CD4-positive, alpha-beta T cell treated with Interleukin-12 subunit alpha and Interleukin-12 subunit beta, for 1 hour (primary cell): ENCODE results near the gene SERINC2.
A peak's percentile ranks its signal among the peaks of the same experiment; 100 is the strongest.
"Not testable (repeated sequence)": the region's sequence is repeated elsewhere in the genome, so short reads cannot be mapped to it uniquely, and the experiment has no call there.

Experiments
- DNase-seq: peaks from one replicate; pipeline ENCODE4 v3.0.0-alpha.2; 2020

Gene SERINC2

GRCh38 chr1:31386576-31387243 lies 26.3 kb upstream of the SERINC2 start:
- DNase-seq, result not testable (repeated sequence)

GRCh38 chr1:31387612-31388011 lies 25.4 kb upstream of the SERINC2 start:
- no peak for DNase-seq

GRCh38 chr1:31389616-31390015 lies 23.4 kb upstream of the SERINC2 start:
- no peak for DNase-seq

GRCh38 chr1:31390071-31390470 lies 22.9 kb upstream of the SERINC2 start:
- DNase-seq, result no peak

GRCh38 chr1:31393463-31393862 lies 19.6 kb upstream of the SERINC2 start:
- DNase-seq, result no peak

GRCh38 chr1:31394584-31395193 lies 18.3 kb upstream of the SERINC2 start:
- DNase-seq, result peak; percentile 72

GRCh38 chr1:31396633-31397351 lies 16.2 kb upstream of the SERINC2 start:
- DNase-seq, result no peak

- DNase-seq, result no peak
Measured at GRCh38 chr1:31397360-31398095, 15.5 kb upstream of the SERINC2 start.

- DNase-seq, result no peak
Measured at GRCh38 chr1:31398246-31398645, 14.8 kb upstream of the SERINC2 start.

GRCh38 chr1:31399976-31400375 lies 13.0 kb upstream of the SERINC2 start:
- DNase-seq, result no peak

GRCh38 chr1:31400393-31400792 lies 12.6 kb upstream of the SERINC2 start:
- DNase-seq, result no peak

- no peak for DNase-seq
Measured at GRCh38 chr1:31401241-31401640, 11.8 kb upstream of the SERINC2 start.

GRCh38 chr1:31405578-31406245 lies 7.3 kb upstream of the SERINC2 start:
- DNase-seq, result no peak

GRCh38 chr1:31407029-31407626 lies 5.9 kb upstream of the SERINC2 start:
- no peak for DNase-seq

- DNase-seq, result no peak
Measured at GRCh38 chr1:31408788-31409318, 4.2 kb upstream of the SERINC2 start.

- DNase-seq, result no peak
Measured at GRCh38 chr1:31409946-31410858, 2.8 kb upstream of the SERINC2 start.

GRCh38 chr1:31410871-31411270 lies 2.1 kb upstream of the SERINC2 start:
- DNase-seq, result no peak

- no peak for DNase-seq
Measured at GRCh38 chr1:31412205-31412604, 808 bp upstream of the SERINC2 start.

- DNase-seq, result peak; percentile 15
Measured at GRCh38 chr1:31413405-31414001, 490 bp downstream of the SERINC2 start.

- DNase-seq, result no peak
Measured at GRCh38 chr1:31414980-31415370, 2.0 kb downstream of the SERINC2 start.

GRCh38 chr1:31415658-31416057 lies 2.6 kb downstream of the SERINC2 start:
- no peak for DNase-seq
